Measurements from ENCODE around the gene CCDC27.

The CCDC27 gene

DNA sequence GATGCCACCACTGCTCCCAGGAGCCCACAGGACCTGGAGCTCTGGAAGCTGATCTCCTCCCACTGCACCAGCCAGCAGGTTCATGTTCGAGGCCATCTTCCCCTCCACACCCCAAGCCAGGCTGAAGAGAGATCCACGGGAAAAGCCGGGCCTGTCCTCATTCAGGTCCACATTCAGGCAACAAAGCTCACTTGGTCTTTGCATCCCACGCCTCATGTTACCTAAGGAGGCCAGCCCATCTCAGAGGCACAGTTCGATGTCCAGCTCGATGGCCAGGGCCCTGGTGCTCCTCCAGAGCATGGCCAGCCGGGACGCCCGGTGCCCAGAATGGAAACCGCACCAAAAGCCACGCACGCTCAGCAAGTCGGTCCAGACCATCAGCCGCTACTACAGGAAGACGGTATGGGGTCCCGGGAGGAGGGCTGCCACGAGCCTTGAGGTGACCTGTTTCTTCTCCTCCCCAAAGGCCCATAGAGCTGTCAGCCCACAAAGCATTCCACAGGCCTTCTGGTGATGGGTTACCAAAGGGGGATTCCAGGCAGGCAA, at the start of gene CCDC27:
Gene CCDC27 (plus strand): TSS at position 51 of the 546 bp plus-strand sequence. CDS start 32 bp downstream, at position 83.
- H3K4me3 ChIP-seq: no peak within 1 kb of the TSS
- DNase-seq (ENCODE audit: low spot score): no peak
- TF ChIP-seq, protein P1, sequence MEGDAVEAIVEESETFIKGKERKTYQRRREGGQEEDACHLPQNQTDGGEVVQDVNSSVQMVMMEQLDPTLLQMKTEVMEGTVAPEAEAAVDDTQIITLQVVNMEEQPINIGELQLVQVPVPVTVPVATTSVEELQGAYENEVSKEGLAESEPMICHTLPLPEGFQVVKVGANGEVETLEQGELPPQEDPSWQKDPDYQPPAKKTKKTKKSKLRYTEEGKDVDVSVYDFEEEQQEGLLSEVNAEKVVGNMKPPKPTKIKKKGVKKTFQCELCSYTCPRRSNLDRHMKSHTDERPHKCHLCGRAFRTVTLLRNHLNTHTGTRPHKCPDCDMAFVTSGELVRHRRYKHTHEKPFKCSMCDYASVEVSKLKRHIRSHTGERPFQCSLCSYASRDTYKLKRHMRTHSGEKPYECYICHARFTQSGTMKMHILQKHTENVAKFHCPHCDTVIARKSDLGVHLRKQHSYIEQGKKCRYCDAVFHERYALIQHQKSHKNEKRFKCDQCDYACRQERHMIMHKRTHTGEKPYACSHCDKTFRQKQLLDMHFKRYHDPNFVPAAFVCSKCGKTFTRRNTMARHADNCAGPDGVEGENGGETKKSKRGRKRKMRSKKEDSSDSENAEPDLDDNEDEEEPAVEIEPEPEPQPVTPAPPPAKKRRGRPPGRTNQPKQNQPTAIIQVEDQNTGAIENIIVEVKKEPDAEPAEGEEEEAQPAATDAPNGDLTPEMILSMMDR (IDR thresholded peaks at IDR 0.05): no peak
- no peak within 1 kb of the TSS for H3K27ac ChIP-seq

DNA sequence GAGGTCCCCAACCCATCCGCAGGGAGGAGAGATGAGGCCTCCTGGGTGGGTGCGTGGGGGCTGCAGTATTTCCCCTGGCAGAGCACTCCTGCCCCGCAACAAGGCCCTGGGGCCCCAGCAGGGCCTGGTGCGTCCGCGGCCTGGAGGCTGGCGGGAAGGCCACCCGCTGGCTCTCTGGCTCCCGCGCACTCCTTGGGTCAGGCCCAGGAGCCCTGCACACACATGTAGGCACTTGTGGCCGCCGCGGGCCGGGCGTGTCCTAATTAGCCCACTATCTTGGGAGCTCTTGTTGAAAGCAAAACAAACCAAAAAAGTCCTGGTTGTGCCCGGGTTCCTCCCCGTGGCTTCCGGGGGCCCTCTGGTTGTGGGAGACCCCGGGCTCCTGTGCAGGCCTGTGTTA, 49.7 kb upstream of the CCDC27 start:
- DNase-seq (ENCODE audit: low spot score): no peak
- Histone ChIP-seq H3K27ac (no peak overlapping the region), H3K4me3 (no peak overlapping the region)
- TF ChIP-seq, protein P1 (IDR thresholded peaks at IDR 0.05): no peak

DNA sequence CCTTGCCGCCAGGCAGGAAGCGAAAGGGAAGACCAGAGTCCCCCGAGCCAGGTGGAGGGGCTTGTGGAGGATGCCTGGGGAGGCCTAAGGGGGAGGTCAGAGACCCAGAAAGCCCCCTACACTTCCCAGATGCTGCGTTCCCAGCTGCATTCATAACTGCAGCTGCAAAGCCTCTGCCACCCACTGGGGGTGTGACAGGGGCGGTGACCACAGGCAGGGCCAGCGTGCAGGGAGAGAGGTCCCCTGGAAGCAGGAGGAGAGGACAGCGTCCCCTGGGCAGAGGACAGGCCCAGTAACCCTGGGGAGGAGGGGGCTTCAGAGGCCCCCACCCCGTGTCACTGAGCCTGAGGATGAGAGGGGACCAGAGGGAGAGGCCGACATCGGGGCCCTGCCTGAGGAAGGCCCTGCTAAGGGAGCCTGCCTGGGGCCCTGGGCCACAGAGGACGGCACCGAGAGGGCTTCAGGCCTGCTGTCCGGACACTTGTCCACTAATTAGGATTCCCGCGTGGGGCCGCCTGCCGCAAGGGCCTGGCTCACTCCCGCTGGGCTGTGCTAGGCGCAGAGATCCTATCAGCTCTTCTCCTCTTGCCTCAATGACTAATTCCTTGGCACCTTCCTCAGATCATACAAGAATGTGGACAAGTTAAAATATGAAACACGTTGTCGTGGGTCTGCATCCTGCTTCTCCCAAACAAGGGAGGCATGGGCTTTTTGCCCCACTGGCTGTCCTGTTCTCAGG, 49.1 kb upstream of the CCDC27 start:
- TF ChIP-seq, protein P1 (IDR thresholded peaks at IDR 0.05): no peak
- no peak overlapping the region for H3K27ac ChIP-seq
- no peak overlapping the region for H3K4me3 ChIP-seq
- DNase-seq (ENCODE audit: low spot score): no peak

DNA sequence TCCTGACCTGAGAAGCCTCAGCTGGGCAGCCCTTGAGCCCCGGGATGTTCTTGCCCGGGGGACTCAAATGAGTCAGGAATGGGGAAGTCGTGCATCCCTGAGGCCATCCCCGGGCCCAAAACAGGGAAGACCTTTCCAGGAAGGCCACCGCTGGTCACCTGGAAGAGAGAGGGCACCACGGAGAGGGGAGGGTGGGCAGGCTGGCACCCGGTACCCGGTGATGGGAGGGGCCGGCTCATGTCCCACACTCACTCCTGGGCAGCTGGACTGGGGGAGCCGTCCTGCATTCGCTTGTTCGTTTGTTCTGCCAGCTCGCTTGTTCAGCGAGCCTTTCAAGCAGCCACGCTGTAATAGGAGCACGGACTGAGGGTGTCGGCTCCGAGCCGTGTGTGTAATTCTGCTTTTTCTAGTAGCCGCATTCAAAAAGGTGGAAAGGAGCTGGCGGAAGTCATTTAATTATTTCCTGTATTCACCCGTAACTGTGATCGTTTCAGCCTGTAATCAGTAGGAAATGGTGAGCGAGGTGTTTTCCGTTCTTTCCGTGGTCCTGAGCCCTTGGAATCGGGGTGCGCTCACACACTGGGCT, 48.4 kb upstream of the CCDC27 start:
- Histone ChIP-seq H3K27ac (no peak overlapping the region), H3K4me3 (no peak overlapping the region)
- TF ChIP-seq, protein P1 (IDR thresholded peaks at IDR 0.05): no peak
- no peak for DNase-seq (ENCODE audit: low spot score)

DNA sequence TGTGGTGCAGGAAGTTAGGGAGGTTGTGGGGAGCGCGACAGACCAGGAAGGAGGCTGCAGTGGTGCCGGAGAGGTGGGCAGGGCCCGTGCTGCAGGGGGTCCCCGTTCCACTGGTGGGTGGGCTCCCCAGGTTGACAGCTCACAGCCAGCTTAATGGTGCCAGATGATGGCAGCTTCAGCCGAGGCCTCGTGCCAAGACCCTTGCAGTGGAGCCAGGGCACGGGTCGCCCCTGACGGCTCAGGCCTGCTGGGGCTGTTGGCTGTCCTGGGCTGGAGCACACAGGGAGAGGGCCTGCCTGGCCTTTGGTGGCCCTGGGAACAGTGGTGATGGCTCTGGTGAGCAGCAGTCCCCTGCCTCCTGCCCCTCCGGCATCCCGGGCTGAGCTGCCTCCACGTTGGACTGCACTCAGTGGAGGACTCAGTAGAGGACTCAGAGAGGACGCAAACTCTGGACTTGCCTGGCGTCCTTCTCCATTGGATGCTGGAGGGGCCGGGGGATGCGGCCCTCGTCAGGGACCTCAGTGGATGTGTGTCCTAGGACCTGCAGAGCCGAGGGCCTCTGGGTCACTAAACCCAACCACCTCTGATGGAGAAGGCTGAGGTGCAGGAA, 46.8 kb upstream of the CCDC27 start:
- TF ChIP-seq, protein P1 (IDR thresholded peaks at IDR 0.05): no peak
- no peak for DNase-seq (ENCODE audit: low spot score)
- no peak overlapping the region for H3K4me3 ChIP-seq
- no peak overlapping the region for H3K27ac ChIP-seq

DNA sequence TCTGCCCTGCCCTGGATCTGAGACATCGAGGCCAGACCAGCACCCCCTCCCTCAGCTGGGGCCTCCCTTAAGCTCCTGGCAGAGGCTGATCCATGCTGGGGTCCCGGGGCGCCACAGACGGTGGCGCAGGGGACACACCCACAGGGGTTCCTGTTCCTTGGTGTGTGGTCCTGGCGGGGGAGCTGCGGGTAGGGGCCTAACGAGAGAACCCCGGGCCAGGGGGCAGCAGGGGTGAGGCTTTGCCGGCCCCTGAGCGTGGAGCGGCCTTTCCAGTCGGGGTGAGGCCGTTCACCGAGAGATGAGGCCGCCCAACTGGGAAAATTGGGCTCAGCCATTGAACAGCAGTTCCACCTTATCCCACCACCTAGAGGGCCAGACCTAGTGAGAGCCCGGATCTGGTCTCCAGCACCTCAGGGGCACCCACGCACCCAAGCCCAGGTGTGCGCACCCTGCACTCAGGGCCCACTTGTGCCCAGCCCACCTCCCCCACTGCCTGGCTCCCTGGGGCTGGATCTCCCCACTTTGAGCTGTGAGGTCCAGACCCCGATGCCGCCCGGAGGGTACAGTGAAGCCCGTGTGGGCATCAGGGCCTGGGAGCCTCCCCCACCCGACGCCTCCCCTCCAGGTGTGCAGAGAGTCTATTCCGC, 45.5 kb upstream of the CCDC27 start:
- TF ChIP-seq, protein P1 (IDR thresholded peaks at IDR 0.05): no peak
- Histone ChIP-seq H3K4me3 (no peak overlapping the region), H3K27ac (no peak overlapping the region)
- no peak for DNase-seq (ENCODE audit: low spot score)
